SH-SY5Y (cell line): ENCODE results near the gene DAAM1.

Experiments used
- GATA2 ChIP-seq: IDR thresholded peaks from 2 replicates; pipeline ENCODE4 v1.6.1; 2011; ENCODE audit warnings: mild to moderate bottlenecking, low read depth, low read length
- GATA3 ChIP-seq: IDR thresholded peaks from 2 replicates; pipeline ENCODE4 v1.6.1; 2011; ENCODE audit warnings: low read depth, mild to moderate bottlenecking, low read length, moderate library complexity

DAAM1 gene

GRCh38 chr14:59273737-59274136 lies 85.3 kb downstream of the DAAM1 start:
- no peak for TF ChIP-seq GATA2
- no peak for TF ChIP-seq GATA3

GRCh38 chr14:59274991-59275391 lies 86.5 kb downstream of the DAAM1 start:
- TF ChIP-seq GATA3 = no peak
- TF ChIP-seq GATA2 = no peak

GRCh38 chr14:59275668-59276067 lies 87.2 kb downstream of the DAAM1 start:
- TF ChIP-seq GATA3 = no peak
- TF ChIP-seq GATA2 = no peak

GRCh38 chr14:59276235-59276634 lies 87.8 kb downstream of the DAAM1 start:
- no peak for TF ChIP-seq GATA3

GRCh38 chr14:59277659-59278058 lies 89.2 kb downstream of the DAAM1 start:
- no peak for TF ChIP-seq GATA3
- no peak for TF ChIP-seq GATA2

GRCh38 chr14:59278111-59278510 lies 89.6 kb downstream of the DAAM1 start:
- TF ChIP-seq GATA2 (no peak), GATA3 (no peak)

- TF ChIP-seq GATA3 (no peak), GATA2 (no peak)
Measured at GRCh38 chr14:59280961-59281360, 92.5 kb downstream of the DAAM1 start.

GRCh38 chr14:59281609-59282377 lies 93.3 kb downstream of the DAAM1 start:
- TF ChIP-seq GATA2 (no peak), GATA3 (no peak)

GRCh38 chr14:59282378-59282765 lies 93.9 kb downstream of the DAAM1 start:
- TF ChIP-seq GATA2 = no peak
- TF ChIP-seq GATA3 = no peak

- no peak for TF ChIP-seq GATA2
- no peak for TF ChIP-seq GATA3
Measured at GRCh38 chr14:59283361-59283760, 94.9 kb downstream of the DAAM1 start.

GRCh38 chr14:59284059-59284458 lies 95.6 kb downstream of the DAAM1 start:
- TF ChIP-seq GATA2 = no peak

GRCh38 chr14:59292028-59292427 lies 103.6 kb downstream of the DAAM1 start:
- TF ChIP-seq GATA2 (no peak), GATA3 (no peak)

- TF ChIP-seq GATA3 = no peak
- no peak for TF ChIP-seq GATA2
Measured at GRCh38 chr14:59292921-59293534, 104.6 kb downstream of the DAAM1 start.

GRCh38 chr14:59293935-59294661 lies 105.6 kb downstream of the DAAM1 start:
- no peak for TF ChIP-seq GATA2
- TF ChIP-seq GATA3 = no peak

GRCh38 chr14:59294662-59294992 lies 106.2 kb downstream of the DAAM1 start:
- no peak for TF ChIP-seq GATA3
- no peak for TF ChIP-seq GATA2
